HG02763 (cell line): ENCODE results near the gene FOXA1.

Experiments
- ATAC-seq: cut with Tn5 transposase; IDR thresholded peaks from one replicate; pipeline ENCODE4 v1.9.1; 2021; ENCODE audit warnings: mild to moderate bottlenecking, moderate library complexity; ENCODE audit not compliant: unreplicated experiment

The FOXA1 gene

DNA sequence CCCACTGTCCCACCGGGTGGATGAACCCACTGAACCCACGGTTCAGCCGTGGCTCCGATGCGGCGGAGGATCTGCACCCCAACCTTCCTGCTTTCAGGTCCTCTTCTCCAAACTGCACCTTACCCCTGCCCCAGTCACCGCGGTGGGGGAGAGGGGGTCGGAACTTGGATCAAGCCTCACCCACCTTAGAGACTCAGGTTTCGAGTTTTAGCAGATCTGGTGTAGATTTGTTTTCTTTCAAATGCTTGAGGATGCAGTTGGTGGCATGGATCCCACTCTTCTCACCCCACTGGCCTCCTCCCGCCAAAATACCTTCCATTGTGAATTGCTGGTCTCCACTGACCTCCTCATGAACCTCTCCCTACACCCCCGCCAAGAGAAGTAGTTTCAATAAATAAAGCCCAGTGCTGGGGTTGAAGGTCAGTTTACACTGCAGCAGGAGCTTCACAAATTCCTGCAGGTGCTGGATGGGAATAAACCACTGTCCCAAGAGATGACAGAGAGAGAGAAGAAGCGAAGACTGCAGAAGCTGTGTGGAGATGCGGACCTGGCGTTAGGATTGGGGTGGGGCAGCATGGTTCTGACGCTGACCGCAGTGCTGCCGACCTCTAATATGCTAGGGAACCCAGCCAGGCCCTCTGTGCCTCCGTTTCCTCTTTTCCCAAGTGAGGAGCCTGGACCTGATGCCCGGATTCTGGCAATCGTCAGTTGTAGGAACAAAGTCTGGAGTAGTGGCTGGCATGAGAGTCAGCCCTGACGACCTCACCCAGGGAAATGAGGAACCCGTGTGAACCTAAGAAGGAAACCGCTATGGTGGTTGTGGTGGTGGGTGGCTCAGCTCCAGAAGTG lies 7.8 kb upstream of the FOXA1 start:
- ATAC-seq: no peak

GRCh38 chr14:37601865-37602264 lies 6.8 kb upstream of the FOXA1 start:
- no peak for ATAC-seq

- no peak for ATAC-seq
Measured at GRCh38 chr14:37600880-37601741, 6.1 kb upstream of the FOXA1 start.

DNA sequence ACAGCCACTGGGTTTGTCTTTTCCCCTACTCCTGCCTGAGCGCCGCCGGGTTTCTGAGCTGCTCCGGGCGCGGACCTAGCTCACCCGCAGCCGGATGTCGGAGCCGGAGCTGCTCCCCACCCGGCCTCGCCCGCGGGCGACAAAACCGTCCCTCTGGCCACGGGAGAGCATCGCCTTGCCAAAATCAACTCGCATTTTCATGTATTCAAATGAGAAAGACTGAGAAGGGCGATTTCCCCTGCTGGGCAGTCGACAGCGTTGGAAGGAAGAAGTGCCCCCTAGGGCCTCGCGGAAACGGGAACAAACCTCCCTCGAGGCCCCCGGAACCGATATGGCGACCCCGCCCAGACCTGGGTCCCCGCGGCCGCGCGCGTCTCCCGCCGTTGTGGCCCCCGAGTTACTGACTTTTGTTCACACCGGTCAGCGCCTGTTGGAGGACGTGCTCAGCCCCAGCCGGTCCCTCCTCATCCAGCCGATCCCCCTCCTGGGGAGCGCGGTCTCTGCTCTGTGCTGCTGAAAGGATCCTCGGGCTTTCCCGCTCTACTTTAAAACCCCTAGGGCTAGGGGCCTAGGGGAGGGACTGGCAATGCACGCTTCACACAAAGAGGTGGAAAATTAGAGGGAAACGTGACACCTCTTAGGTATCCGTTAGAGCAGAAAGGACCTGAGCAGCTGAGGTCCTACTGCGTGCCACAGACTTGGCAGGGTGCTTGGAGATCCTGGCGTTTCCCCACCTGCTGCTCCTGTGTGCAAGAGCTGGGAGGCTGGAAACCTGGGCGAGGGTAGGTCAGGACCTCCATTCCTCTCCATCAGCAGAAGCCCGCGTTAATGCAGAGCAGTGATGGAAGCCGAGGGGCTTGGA lies 4.7 kb upstream of the FOXA1 start:
- no peak for ATAC-seq

DNA sequence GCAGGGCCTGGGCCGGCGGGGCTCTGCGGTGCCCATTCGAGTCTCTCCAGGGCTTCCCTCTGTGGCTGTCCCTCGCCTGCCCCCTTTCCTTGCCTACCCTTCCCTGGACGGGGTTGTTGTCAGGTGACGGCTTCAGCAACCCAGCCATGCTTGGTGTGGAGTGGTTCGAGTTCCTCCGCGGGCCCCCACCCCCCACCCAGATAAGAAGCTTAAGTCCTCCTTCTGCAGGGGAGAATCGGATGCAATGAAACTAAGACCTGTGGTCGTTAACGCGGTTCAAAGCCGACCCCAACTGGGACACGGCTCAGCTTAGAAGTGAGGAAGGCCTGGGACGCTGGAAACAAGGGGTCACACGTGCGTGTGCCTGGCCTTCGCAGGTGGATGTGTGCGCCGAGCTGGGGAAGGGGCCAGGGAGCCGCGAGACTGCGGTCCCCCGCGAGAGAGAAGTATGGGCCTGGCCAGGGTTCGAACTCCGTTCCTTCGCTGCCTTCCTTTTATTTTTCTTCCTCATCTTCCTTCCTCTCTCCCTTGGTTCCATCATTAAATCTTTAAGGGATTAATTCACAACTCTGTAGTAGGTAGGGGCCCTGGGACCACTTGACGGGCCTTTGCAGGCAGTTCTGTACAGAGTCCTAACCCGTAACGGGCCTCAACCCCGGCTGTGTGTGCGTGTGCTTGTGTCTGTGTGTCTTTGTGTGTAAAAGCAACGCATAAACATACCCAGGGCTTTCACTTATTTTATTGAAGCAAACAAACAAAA lies 3.9 kb upstream of the FOXA1 start:
- ATAC-seq: no peak

GRCh38 chr14:37597914-37598746 lies 3.1 kb upstream of the FOXA1 start:
- no peak for ATAC-seq

- ATAC-seq: no peak
Measured at GRCh38 chr14:37597538-37597913, 2.5 kb upstream of the FOXA1 start.

DNA sequence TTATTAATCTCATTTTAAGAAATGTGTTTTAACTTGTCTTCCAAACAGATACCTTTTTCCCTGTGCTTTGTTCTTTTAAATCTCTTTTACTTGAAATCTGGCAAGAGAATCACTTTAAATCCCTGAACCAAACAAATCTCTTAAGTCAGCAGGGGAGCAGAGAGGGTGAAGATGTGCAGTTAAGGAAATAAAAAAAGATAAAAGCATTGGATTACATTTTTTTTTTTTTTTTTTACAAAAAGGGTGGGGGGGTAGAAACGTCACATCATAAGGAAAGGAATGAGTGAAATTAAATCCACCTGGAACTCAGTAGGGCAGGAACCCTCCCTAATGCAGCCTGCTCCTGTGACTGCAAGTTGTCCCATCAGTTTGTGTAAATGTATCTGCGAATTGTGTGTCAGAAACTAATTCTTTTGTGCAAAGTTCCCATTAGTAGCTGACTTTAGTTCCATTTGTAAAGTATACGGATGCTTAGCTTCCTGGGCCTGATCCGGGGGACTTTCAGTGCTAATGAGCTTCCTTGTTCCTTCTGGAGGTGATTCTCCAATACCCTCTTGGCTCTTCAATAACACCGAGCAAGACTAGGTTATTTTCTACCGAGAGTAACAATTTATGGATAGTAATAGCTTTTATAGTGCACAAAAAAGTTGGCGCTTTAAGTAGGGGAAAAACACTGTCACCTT lies 1.9 kb upstream of the FOXA1 start:
- ATAC-seq: no peak

GRCh38 chr14:37595809-37596621 lies 966 bp upstream of the FOXA1 start:
- no peak for ATAC-seq

GRCh38 chr14:37594238-37594970 lies 645 bp downstream of the FOXA1 start:
- no peak for ATAC-seq

GRCh38 chr14:37593511-37594237 lies 1.4 kb downstream of the FOXA1 start:
- no peak for ATAC-seq

- ATAC-seq: no peak
Measured at GRCh38 chr14:37592482-37593408, 2.3 kb downstream of the FOXA1 start.

DNA sequence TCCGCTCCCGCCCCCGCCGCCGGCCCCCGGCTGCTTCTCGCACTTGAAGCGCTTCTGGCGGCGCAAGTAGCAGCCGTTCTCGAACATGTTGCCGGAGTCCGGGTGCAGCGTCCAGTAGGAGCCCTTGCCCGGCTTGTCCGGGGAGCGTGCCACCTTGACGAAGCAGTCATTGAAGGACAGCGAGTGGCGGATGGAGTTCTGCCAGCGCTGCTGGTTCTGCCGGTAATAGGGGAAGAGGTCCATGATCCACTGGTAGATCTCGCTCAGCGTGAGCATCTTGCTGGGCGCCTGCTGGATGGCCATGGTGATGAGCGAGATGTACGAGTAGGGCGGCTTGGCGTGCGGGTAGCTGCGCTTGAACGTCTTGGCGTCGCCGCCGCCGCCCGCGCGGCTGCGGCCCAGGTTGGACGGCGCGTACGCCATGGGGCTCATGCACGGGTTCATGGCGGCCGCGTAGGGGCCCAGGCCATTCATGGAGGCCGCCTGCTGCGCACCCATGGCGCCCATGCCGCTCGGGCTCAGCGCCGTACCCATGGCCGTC lies 3.0 kb downstream of the FOXA1 start:
- ATAC-seq: no peak

GRCh38 chr14:37591311-37591940 lies 3.6 kb downstream of the FOXA1 start:
- no peak for ATAC-seq
